Neural progenitor cell (in vitro differentiated cells): ENCODE results near the gene KRT79.

Experiments
- EZH2 ChIP-seq: fragments of 200-600 bp; sonication (generic); IDR thresholded peaks from 2 replicates; pipeline ENCODE4 v1.6.1; 2017; ENCODE audit warnings: antibody characterized with exemption, mild to moderate bottlenecking, moderate library complexity
- EZH2phosphoT487 ChIP-seq: fragments of 200-600 bp; sonication (generic); IDR thresholded peaks from 2 replicates; pipeline ENCODE4 v1.6.1; 2017; ENCODE audit warnings: antibody characterized with exemption
- TF ChIP-seq, protein P1 (sequence below): fragments of 200-600 bp; sonication (generic); IDR thresholded peaks from 2 replicates; pipeline ENCODE4 v1.5.1; 2017; ENCODE audit warnings: antibody characterized with exemption, mild to moderate bottlenecking

DNA sequence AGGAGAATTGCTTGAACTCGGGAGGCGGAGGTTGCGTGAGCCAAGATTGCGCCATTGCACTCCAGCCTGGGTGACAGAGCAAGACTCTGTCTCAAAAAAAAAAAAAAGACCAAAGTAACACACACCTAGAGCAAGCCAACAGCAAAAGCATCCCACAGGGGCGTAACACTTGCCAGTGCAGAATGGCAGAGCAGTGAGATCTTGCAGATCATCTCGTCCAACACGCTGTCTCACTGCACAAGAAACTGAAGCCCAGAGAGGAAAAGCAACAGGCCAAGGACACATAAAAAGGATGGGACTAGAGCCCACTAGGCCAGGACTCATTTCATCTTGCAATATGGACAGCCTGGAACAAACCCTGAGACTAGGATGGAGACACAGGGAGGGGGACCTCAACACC is 27.4 kb upstream of the KRT79 start:
- TF ChIP-seq, protein P1, sequence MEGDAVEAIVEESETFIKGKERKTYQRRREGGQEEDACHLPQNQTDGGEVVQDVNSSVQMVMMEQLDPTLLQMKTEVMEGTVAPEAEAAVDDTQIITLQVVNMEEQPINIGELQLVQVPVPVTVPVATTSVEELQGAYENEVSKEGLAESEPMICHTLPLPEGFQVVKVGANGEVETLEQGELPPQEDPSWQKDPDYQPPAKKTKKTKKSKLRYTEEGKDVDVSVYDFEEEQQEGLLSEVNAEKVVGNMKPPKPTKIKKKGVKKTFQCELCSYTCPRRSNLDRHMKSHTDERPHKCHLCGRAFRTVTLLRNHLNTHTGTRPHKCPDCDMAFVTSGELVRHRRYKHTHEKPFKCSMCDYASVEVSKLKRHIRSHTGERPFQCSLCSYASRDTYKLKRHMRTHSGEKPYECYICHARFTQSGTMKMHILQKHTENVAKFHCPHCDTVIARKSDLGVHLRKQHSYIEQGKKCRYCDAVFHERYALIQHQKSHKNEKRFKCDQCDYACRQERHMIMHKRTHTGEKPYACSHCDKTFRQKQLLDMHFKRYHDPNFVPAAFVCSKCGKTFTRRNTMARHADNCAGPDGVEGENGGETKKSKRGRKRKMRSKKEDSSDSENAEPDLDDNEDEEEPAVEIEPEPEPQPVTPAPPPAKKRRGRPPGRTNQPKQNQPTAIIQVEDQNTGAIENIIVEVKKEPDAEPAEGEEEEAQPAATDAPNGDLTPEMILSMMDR, result no peak
- TF ChIP-seq EZH2 (no peak), EZH2phosphoT487 (no peak)
